ENCODE measurements around the gene TRMT2A.

- TF ChIP-seq CHD2 (IDR thresholded peaks at IDR 0.05; ENCODE audit: borderline replicate concordance, low read depth, low read length) (no peak), BHLHE40 (IDR thresholded peaks at IDR 0.05; ENCODE audit: borderline replicate concordance in 1 of 2, low read depth in 2 of 2, low read length in 1 of 2) (no peak), TAF1 (IDR thresholded peaks at IDR 0.05; ENCODE audit: borderline replicate concordance, low read depth, low read length) (no peak), CTCF (IDR thresholded peaks at IDR 0.05 in 2 of 3, conservative IDR thresholded peaks at IDR 0.05 in 1 of 3; ENCODE audit: control insufficient read depth in 2 of 3, extremely low read depth in 1 of 3, insufficient read depth in 1 of 3, low read depth in 3 of 3, low read length in 3 of 3) (no peak), NR2C2 (IDR thresholded peaks at IDR 0.05; ENCODE audit: borderline replicate concordance, control insufficient read depth, insufficient read length, low read depth) (no peak)
These were observed 2.2 kb downstream of the TRMT2A start for GRCh38 chr22:20114506-20115475.

Measured in GM12878 (cell line).